ENCODE results near the gene VASN. TPM values are rescaled to one million over a fixed set of nuclear protein-coding genes. Genes with fewer than 3 reads are reported as not detected.

VASN gene
- total and polyA plus RNA-seq, 9 of the 15 experiments (the other 6 are each of a cell fraction or from before 2014, with no cell fraction given), result 0.01 to 2.5 (median 0.41) TPM; not detected in 1

GRCh38 chr16:4416200-4417032, 44.8 kb downstream of the VASN start, which contains the start of gene CORO7 (continued):
- TF ChIP-seq RREB1 (CRISPR knock-in tag; IDR thresholded peaks at IDR 0.05), result 0 out of 2 replicates have a peak, but pooled peaks have one; percentile 29
- peak; percentile 24; the same call in 1 of the 2 replicates for TF ChIP-seq THAP12 (CRISPR knock-in tag; IDR thresholded peaks at IDR 0.05)
- peak; percentile 57 to 60; a peak in 3 of 4 replicates for TF ChIP-seq MAZ (CRISPR knock-in tag; conservative IDR thresholded peaks at IDR 0.05 in 1 of 2, IDR thresholded peaks at IDR 0.05 in 1 of 2)
- peak; percentile 79 for TF ChIP-seq CBFA2T2 (conservative IDR thresholded peaks at IDR 0.05)
- peak; percentile 82 for TF ChIP-seq ZBTB7A (IDR thresholded peaks at IDR 0.05; ENCODE audit: borderline replicate concordance, control insufficient read depth, low read depth, low read length)
- 0 out of 2 replicates have a peak, but pooled peaks have one; percentile 18 for TF ChIP-seq CREB3L1 (IDR thresholded peaks at IDR 0.05; ENCODE audit: borderline replicate concordance, low read depth)
- TF ChIP-seq USF1 (CRISPR knock-in tag; IDR thresholded peaks at IDR 0.05), result peak; percentile 100
- TF ChIP-seq, protein P1, sequence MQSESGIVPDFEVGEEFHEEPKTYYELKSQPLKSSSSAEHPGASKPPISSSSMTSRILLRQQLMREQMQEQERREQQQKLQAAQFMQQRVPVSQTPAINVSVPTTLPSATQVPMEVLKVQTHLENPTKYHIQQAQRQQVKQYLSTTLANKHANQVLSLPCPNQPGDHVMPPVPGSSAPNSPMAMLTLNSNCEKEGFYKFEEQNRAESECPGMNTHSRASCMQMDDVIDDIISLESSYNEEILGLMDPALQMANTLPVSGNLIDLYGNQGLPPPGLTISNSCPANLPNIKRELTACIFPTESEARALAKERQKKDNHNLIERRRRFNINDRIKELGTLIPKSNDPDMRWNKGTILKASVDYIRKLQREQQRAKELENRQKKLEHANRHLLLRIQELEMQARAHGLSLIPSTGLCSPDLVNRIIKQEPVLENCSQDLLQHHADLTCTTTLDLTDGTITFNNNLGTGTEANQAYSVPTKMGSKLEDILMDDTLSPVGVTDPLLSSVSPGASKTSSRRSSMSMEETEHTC (IDR thresholded peaks at IDR 0.05), result peak; percentile 57
- no peak for TF ChIP-seq BRCA1 (IDR thresholded peaks at IDR 0.05)
- 0 out of 2 replicates have a peak, but pooled peaks have one; percentile 70 for TF ChIP-seq BRCA1 (CRISPR knock-in tag; IDR thresholded peaks at IDR 0.05)
- TF ChIP-seq, protein P2, sequence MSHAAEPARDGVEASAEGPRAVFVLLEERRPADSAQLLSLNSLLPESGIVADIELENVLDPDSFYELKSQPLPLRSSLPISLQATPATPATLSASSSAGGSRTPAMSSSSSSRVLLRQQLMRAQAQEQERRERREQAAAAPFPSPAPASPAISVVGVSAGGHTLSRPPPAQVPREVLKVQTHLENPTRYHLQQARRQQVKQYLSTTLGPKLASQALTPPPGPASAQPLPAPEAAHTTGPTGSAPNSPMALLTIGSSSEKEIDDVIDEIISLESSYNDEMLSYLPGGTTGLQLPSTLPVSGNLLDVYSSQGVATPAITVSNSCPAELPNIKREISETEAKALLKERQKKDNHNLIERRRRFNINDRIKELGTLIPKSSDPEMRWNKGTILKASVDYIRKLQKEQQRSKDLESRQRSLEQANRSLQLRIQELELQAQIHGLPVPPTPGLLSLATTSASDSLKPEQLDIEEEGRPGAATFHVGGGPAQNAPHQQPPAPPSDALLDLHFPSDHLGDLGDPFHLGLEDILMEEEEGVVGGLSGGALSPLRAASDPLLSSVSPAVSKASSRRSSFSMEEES (CRISPR knock-in tag; IDR thresholded peaks at IDR 0.05), result peak; percentile 97

Measured in K562 (cell line).